Uterus (tissue), 2 donors: ENCODE results near the gene IQCB1.

Experiments
- CTCF ChIP-seq, 4 experiments: fragments of 200-600 bp in 2 of 4; fragments of 450-650 bp in 2 of 4; sonication (generic) in 2 of 4; IDR thresholded peaks; one replicate each; pipeline ENCODE4 v1.5.1; 2016 to 2019; ENCODE audit warnings: antibody characterized with exemption in 4 of 4, mild to moderate bottlenecking in 2 of 4, moderate library complexity in 1 of 4
- POLR2A ChIP-seq, 2 donors: fragments of 450-650 bp; IDR thresholded peaks; one replicate each; pipeline ENCODE4 v1.6.1; 2016; ENCODE audit warnings: antibody characterized with exemption in 2 of 2, mild to moderate bottlenecking in 1 of 2, moderate library complexity in 1 of 2

- TF ChIP-seq CTCF (IDR thresholded peaks at IDR 0.05) (no peak), POLR2A (IDR thresholded peaks at IDR 0.05) (no peak)
Observed at GRCh38 chr3:121869736-121870135, 34.9 kb upstream of the IQCB1 start.
